Head of caudate nucleus (tissue), 42 donors: ENCODE data around the gene COL27A1.

Source experiments
- DNase-seq, 42 donors: peaks; one replicate each; pipeline versions ENCODE4 v3.0.0 to v3.0.0-alpha.2; 2020 to 2021; ENCODE audit warnings: mixed read lengths in 7 of 42
- intact Hi-C: fragments of 100-400 bp; cut with DNase I; formaldehyde crosslinking; loops from one replicate; pipeline ENCODE4 v1.15.0; 2022

Gene COL27A1

DNA sequence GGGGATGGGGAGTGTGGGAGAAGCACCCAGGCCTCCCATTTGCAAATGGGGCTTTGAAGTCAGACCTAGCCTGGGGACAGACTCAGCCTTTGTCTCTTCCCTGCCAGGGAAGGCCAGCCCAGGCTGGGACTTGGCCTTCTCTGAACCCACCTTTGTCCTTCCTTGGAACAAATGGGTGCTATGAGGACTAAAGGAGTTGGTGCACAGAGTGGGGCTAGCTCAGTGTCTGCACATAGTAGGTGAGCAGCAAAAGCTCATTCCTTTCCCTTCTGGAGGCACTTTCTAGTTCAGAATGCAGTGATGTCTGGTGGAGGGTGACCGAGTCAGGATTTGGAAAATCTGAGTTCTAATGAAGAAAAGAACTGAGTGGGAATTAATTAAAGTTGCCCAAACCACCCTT is 37.2 kb downstream of the COL27A1 start:
- intact Hi-C loops = no loop called here
- DNase-seq = no peak

DNA sequence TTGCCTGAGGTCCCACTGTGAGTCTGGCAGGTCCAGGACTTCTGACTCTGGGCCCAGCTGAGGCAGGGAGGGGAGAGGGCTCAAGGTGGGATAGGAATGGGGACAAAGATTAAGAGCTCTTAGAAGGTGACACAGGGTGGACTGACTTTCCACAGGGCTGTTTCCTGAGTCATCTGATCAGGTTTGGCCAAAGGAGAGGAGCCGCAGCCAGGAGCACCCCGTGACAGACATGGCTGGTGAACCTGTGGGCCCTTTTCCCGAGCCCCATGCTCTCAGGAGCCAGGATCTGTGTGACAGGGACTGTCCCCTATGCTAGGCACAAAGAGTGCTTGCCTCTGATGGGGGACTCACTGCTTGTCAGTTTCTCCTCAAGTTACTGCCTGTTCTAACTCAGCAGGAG is 37.8 kb downstream of the COL27A1 start:
- intact Hi-C loops = no loop called here
- DNase-seq = no peak

DNA sequence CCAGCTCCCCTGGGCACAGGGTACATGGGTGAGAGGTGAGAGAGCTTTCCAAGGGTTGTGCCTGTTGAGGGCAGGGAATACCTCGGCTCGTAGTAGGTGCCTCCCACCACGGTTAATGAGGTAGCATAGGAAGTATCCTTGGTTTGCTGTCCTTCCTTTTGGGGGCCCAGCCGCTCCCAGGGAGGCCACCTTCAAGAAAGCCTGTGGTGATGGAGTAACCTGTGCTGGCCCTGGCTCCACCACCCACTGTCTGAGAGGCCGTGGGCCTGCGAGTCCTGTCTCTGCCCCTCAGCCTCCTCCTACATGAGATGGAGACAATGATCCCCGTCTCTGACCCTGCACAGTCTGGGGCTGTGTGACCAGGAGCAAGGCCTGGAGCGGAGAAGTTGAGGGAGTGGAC is 40.8 kb downstream of the COL27A1 start:
- intact Hi-C loops = no loop called here
- DNase-seq = no peak

GRCh38 chr9:114196979-114197622 is 41.8 kb downstream of the COL27A1 start:
- DNase-seq = no peak
- intact Hi-C loops = no loop called here

GRCh38 chr9:114198249-114199040 is 43.1 kb downstream of the COL27A1 start:
- DNase-seq = no peak
- intact Hi-C loops = no loop called here

- DNase-seq = no peak
- intact Hi-C loops = no loop called here
These were observed 45.5 kb downstream of the COL27A1 start for GRCh38 chr9:114200721-114201300.

GRCh38 chr9:114202396-114202795 is 47.1 kb downstream of the COL27A1 start:
- intact Hi-C loops = no loop called here
- DNase-seq = no peak

DNA sequence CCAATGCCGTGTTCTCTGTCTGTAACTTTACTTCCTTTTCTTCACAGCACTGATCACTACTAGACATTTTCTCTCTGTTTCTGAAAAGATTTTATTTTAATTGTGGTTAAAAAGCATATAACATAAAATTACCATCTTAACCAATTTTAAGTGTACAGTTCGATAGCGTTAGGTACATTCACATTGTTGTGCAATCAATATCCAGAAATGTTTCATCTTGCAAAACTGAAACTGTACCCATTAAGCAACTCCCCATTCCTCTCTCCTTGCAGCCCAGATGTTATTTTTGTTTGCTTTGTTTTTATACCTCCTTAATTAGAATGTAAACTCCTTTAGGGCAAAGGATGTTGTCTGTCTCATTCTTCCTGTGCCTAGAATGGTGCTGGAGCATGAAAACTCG is 47.5 kb downstream of the COL27A1 start:
- intact Hi-C loops = no loop called here
- no peak for DNase-seq

DNA sequence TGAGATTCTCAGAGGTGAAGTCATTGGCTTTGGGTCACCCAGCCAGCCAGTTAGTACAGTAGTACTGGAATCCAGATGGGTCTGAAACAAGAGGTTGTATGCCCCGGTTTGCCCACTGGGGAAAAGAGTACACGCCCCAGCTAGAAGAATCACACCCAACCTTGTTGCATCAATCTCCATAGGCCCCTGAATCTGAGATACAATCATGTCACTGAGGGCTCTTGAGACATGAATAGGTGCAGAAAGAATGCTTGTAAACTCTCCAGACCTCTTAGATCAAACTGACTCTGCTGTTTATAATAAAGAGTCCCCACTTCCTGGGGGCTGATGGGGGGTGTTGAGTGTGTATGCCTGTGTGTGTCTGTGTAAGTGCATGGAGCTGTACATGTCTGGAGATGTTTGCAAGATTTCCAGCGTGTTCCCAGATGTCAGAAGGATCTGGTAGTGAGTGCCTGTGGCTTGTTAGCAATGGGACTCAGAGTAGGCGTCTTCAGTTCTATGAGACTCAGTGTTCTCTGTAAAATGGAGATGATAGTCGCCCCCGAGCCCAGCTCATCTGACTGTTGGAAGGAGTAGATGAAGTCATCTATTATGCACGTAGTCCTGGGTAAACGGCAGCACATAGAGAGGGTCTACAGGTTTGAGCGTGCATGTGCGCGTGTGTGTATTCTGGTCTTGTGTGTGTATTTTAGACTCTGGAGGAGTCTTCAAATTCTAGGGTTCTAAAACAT is 48.2 kb downstream of the COL27A1 start:
- intact Hi-C loops = no loop called here
- peak in 41 of 42 donors; percentile 17 to 91 (median 62) for DNase-seq

- no peak for DNase-seq
- intact Hi-C loops = no loop called here
These were observed 48.9 kb downstream of the COL27A1 start for GRCh38 chr9:114204265-114204664.

GRCh38 chr9:114205171-114206015 is 50.1 kb downstream of the COL27A1 start:
- intact Hi-C loops = no loop called here
- peak; percentile 33 to 87 (median 66) for DNase-seq

GRCh38 chr9:114206221-114206789 is 51.0 kb downstream of the COL27A1 start:
- DNase-seq = peak in 4 of 42 donors; percentile 11 to 28 (median 16)
- intact Hi-C loops = no loop called here

DNA sequence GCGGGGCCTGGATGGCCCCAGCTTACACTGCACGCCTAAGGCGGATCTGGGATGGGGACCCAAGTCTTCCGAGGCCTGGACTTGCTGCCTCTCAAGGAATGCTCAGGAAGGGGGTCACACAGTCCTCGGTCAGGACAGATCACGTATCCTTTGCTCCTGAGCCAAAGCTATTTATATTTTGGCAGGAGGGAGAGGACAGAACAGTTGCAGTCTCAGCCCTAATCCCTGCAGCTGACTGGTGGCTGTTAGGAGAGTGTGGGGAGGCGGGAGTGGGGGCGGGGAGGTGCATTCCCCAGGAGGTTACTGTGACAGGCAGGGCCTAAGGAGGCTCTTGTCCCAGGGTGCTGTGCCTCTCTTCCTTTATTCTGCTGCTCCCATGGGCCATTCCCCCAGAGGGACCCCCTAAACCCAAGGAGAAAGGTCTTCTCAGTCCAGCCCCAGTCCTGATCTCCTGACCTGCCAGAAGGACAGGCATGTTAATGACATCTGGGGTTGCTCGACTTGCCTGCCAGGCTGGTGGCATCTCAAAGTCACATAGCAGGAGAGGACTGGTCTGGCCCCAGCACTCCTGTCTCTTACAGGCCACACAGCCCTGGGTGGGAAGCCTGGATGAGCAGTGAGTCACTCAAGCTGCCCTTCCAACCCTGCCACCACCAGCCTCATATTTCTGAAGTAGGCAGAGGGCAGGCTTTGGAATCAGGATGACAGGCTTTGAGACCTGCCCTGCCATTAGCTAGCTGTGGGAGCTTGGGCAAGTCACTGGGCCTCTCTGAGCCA is 51.9 kb downstream of the COL27A1 start:
- peak in 32 of 42 donors; percentile 14 to 69 (median 39) for DNase-seq
- intact Hi-C loops = no loop called here

DNA sequence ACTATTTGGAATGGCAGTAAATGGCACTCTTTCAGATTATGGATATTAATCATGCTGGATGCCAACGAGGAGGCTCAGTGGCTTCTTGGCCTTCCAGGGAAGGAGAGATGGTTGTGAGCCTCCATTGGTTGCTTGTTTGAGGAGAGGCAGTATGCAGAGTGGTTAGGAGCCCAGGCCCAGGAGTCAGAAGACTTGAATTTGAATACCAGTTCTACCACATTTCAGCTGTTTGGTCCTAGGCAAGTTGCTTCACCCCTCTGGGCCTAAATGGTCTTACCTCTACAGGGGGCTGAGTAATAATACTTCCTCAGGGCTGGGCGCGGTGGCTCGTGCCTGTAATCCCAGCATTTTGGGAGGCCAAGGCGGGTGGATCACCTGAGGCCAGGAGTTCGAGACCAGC is 52.5 kb downstream of the COL27A1 start:
- intact Hi-C loops = no loop called here
- no peak for DNase-seq

GRCh38 chr9:114209151-114209550 is 53.8 kb downstream of the COL27A1 start:
- DNase-seq = no peak
- intact Hi-C loops = no loop called here

- intact Hi-C loops = no loop called here
- DNase-seq = no peak
These were observed 54.8 kb downstream of the COL27A1 start for GRCh38 chr9:114210136-114210535.

GRCh38 chr9:114210691-114211276 is 55.4 kb downstream of the COL27A1 start:
- intact Hi-C loops = no loop called here
- DNase-seq = no peak
